PFSK-1 (cell line): ENCODE results near the gene COL24A1.

Source experiments
- POLR2AphosphoS5 ChIP-seq: IDR thresholded peaks from 2 replicates; pipeline ENCODE4 v1.6.1; 2012; ENCODE audit warnings: low read depth, mild to moderate bottlenecking, control low read depth, low read length, moderate library complexity
- SIN3A ChIP-seq: IDR thresholded peaks from 2 replicates; pipeline ENCODE4 v1.6.1; 2012; ENCODE audit warnings: mild to moderate bottlenecking, low read length, moderate library complexity, borderline replicate concordance; ENCODE audit not compliant: insufficient read depth
- TAF1 ChIP-seq: IDR thresholded peaks from 2 replicates; pipeline ENCODE4 v1.6.1; 2012; ENCODE audit warnings: low read length, control low read depth, borderline replicate concordance; ENCODE audit not compliant: insufficient read depth

DNA sequence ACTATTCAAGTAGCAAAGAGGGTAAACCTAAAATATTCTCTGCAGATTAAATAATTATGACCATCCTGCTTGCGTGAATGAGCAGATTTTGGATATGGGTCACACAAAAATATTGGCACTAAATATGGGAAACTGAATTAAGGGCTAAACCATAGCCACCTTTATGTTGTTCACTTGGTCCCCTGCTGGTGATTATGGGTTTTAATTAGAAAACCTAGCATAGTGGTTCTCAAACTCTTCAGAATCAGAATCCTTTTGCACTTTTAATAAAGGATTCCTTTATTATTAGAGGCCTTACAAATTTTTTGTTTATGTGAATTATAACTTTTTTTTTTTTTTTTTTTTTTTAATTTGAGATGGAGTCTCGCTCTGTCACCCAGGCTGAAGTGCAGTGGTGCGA is 409.8 kb downstream of the COL24A1 start:
- no peak for TF ChIP-seq POLR2AphosphoS5
- no peak for TF ChIP-seq TAF1
- no peak for TF ChIP-seq SIN3A
